Measurements from ENCODE around the gene NT5M.

GRCh38 chr17:17356931-17357270, 53.7 kb downstream of the NT5M start:
- TF ChIP-seq POLR2A (IDR thresholded peaks at IDR 0.05; ENCODE audit: low read depth, low read length) (no peak), TAF1 (IDR thresholded peaks at IDR 0.05; ENCODE audit: borderline replicate concordance, low read depth, low read length) (no peak)
